LNCAP (cell line): Measurements from ENCODE around the gene TMC1.

Source experiments
- TF ChIP-seq, protein P1 (sequence below): fragments of 450-650 bp; IDR thresholded peaks from 2 replicates; pipeline ENCODE4 v1.5.1; 2017; ENCODE audit warnings: mild to moderate bottlenecking

The TMC1 gene

DNA sequence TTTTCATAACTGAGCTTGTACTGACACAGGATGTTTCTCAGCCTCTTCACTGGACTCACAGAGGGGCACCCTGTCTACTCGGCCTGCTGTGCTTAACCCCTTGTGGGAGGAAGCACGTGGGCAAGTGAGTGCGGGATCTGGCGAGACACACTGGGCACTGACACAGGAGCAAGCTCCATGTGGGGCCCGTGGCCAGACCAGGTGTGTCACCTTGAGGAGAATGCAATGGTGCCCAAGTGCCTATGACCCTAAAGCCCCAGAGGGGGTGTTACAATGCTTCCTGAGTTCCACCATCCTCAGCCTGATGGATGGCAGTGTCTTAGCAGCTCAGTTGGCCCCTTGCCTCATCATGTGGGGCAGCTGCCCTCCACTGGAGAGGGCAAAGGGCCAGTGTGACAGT lies 302.6 kb downstream of the TMC1 start:
- TF ChIP-seq, protein P1, sequence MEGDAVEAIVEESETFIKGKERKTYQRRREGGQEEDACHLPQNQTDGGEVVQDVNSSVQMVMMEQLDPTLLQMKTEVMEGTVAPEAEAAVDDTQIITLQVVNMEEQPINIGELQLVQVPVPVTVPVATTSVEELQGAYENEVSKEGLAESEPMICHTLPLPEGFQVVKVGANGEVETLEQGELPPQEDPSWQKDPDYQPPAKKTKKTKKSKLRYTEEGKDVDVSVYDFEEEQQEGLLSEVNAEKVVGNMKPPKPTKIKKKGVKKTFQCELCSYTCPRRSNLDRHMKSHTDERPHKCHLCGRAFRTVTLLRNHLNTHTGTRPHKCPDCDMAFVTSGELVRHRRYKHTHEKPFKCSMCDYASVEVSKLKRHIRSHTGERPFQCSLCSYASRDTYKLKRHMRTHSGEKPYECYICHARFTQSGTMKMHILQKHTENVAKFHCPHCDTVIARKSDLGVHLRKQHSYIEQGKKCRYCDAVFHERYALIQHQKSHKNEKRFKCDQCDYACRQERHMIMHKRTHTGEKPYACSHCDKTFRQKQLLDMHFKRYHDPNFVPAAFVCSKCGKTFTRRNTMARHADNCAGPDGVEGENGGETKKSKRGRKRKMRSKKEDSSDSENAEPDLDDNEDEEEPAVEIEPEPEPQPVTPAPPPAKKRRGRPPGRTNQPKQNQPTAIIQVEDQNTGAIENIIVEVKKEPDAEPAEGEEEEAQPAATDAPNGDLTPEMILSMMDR = no peak

GRCh38 chr9:72826996-72827949 lies 305.9 kb downstream of the TMC1 start:
- TF ChIP-seq, protein P1 = no peak

DNA sequence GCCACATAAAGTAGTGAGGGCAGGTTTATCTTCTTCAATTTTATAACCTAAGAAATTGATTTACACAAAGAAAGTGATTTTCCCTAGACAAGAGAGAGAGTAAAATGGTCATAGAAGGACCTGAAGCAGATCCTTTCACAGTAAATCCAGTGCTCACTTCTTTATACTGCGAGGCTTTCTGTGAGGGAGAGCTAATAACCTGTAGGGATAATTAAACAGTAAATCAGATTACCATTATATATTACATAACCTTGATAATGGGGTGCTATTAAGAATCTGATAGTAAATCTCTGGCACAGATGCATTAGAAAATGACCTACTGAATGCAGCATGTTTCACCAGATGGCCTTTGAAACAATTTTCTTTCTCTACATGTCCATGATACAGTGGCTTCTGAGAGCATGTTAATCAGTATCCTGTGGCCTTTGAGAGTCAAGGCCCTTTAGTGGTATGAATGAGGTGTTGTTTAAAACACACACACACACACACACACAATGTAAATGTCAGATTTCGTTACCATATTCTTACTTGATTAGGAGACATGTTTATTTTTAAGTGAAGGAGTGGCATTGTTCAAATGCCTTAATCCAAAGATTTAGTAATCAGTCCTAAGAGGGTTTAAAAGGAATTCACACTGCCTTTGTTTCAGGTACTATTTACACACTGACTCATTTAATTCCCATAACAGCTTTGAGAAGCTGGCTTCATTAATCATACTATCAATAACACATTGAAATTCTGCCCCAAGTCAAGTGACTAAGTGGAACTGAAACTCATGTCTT lies 306.7 kb downstream of the TMC1 start:
- TF ChIP-seq, protein P1 = no peak

GRCh38 chr9:72834994-72835393 lies 313.6 kb downstream of the TMC1 start:
- TF ChIP-seq, protein P1 = no peak

- TF ChIP-seq, protein P1 = no peak
Observed at GRCh38 chr9:72836790-72837189, 315.4 kb downstream of the TMC1 start.

DNA sequence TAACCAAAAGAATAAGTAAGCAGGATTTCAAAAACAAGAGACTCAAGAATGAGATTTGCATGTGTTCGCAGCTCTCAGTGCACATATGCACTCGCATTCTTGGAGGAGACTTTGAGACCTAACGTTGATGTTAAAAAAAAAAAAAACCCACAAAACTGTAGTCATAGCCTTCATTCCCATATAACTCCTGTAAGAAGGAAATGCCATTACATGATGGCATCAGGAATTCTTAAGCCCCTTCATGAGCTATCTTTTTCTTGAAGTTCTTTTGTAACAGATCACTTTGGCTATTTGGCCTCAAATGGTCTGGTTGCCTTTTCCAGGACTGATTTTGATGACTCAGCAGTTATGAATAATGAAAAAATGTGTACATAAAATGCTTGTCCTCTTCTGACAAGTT lies 317.7 kb downstream of the TMC1 start:
- TF ChIP-seq, protein P1 = no peak

- TF ChIP-seq, protein P1 = no peak
Observed at GRCh38 chr9:72843520-72844439, 322.4 kb downstream of the TMC1 start.
